IMR-90 (cell line): ENCODE measurements around the gene CFAP300. TPM values are rescaled to one million over a fixed set of nuclear protein-coding genes. Genes with fewer than 3 reads are reported as not detected.

Experiments used
- ATAC-seq: fragments of 200-7000 bp; cut with Tn5 transposase; 2 replicates; pipeline ENCODE4 v1.9.1; 2020; ENCODE audit warnings: low read depth, mild to moderate bottlenecking, moderate library complexity
- BruUV-seq: library from RNA; stranded (reverse); fragments of 400-500 nt; replicated peaks from 2 replicates; lab custom pipeline; 2021; lab: Mats Ljungman, UMichigan
- CTCF ChIA-PET: fragments of 300-600 bp; formaldehyde crosslinking; extraction: SDS; loops from one replicate; lab custom pipeline; 2021; ENCODE audit warnings: antibody characterized with exemption; lab: Yijun Ruan, JAX
- POLR2A ChIA-PET: fragments of 300-600 bp; sonication (Branson Sonifier 250); formaldehyde crosslinking; loops from one replicate; lab custom pipeline; 2022; ENCODE audit warnings: antibody characterized with exemption; ENCODE audit not compliant: unreplicated experiment; lab: Charles Lee
- DNase-seq: peaks from one replicate; pipeline ENCODE4 v3.0.0; 2013
- H2AFZ ChIP-seq: replicated peaks from 2 replicates; pipeline ENCODE3; 2013; ENCODE audit warnings: low read length, mild to moderate bottlenecking; ENCODE audit not compliant: poor library complexity
- H2AK5ac ChIP-seq: 2 replicates; pipeline ENCODE4 v1.6.1; 2013; ENCODE audit warnings: low read depth, low read length, inconsistent platforms
- H2AK9ac ChIP-seq: replicated peaks from 2 replicates; pipeline ENCODE3; 2013; ENCODE audit warnings: mild to moderate bottlenecking, low read depth, low read length, moderate library complexity; ENCODE audit not compliant: poor library complexity
- H2BK120ac ChIP-seq: 2 replicates; pipeline ENCODE4 v1.6.1; 2013; ENCODE audit warnings: low read depth, low read length, inconsistent platforms
- H2BK15ac ChIP-seq: 3 replicates; pipeline ENCODE4 v1.6.1; 2013; ENCODE audit warnings: low read depth, low read length, inconsistent platforms
- H2BK20ac ChIP-seq: 2 replicates; pipeline ENCODE4 v1.6.1; 2013; ENCODE audit warnings: low read depth, mild to moderate bottlenecking, inconsistent platforms, low read length, moderate library complexity
- H2BK5ac ChIP-seq: 2 replicates; pipeline ENCODE4 v1.6.1; 2013; ENCODE audit warnings: mild to moderate bottlenecking, low read depth, low read length, inconsistent platforms; ENCODE audit not compliant: poor library complexity, severe bottlenecking
- H3K14ac ChIP-seq: replicated peaks from 2 replicates; pipeline ENCODE4 v1.6.1; 2013; ENCODE audit warnings: low read depth, low read length, inconsistent platforms
- H3K18ac ChIP-seq: 2 replicates; pipeline ENCODE4 v1.6.1; 2013; ENCODE audit warnings: low read depth, low read length, control low read depth
- H3K23ac ChIP-seq: 2 replicates; pipeline ENCODE4 v1.6.1; 2013; ENCODE audit warnings: low read depth, low read length, inconsistent platforms
- H3K27ac ChIP-seq: 2 replicates; pipeline ENCODE4 v1.5.1; 2013; ENCODE audit warnings: mild to moderate bottlenecking, control low read depth, low read length; ENCODE audit not compliant: insufficient read depth
- H3K27me3 ChIP-seq: 2 replicates; pipeline ENCODE4 v1.6.1; 2013; ENCODE audit warnings: low read length; ENCODE audit not compliant: control insufficient read depth, insufficient read depth
- H3K36me3 ChIP-seq: 2 replicates; pipeline ENCODE4 v1.6.1; 2013; ENCODE audit warnings: low read length, mixed read lengths; ENCODE audit not compliant: control insufficient read depth, insufficient read depth
- H3K4ac ChIP-seq: 2 replicates; pipeline ENCODE4 v1.6.1; 2013; ENCODE audit warnings: low read depth, low read length, inconsistent platforms
- H3K4me1 ChIP-seq: 2 replicates; pipeline ENCODE4 v1.6.1; 2013; ENCODE audit warnings: low read length, mixed read lengths; ENCODE audit not compliant: control insufficient read depth, insufficient read depth
- H3K4me2 ChIP-seq: 2 replicates; pipeline ENCODE4 v1.6.1; 2013; ENCODE audit warnings: low read depth, mild to moderate bottlenecking, control low read depth, low read length, moderate library complexity
- H3K4me3 ChIP-seq: 2 replicates; pipeline ENCODE4 v1.5.1; 2013; ENCODE audit warnings: low read depth, mild to moderate bottlenecking, control low read depth, low read length, moderate library complexity; ENCODE audit not compliant: insufficient read depth
- H3K56ac ChIP-seq: 2 replicates; pipeline ENCODE4 v1.6.1; 2013; ENCODE audit warnings: low read length, inconsistent platforms; ENCODE audit not compliant: insufficient read depth; ENCODE audit errors: extremely low read depth
- H3K79me1 ChIP-seq, 2 experiments: 2 replicates each; pipeline ENCODE4 v1.6.1; 2013; ENCODE audit warnings: low read length in 2 of 2, inconsistent platforms in 1 of 2, low read depth in 1 of 2
- H3K9ac ChIP-seq: 2 replicates; pipeline ENCODE4 v1.6.1; 2013; ENCODE audit warnings: low read depth, low read length, control low read depth
- H3K9me1 ChIP-seq: 2 replicates; pipeline ENCODE4 v1.6.1; 2013; ENCODE audit warnings: low read length, inconsistent platforms; ENCODE audit not compliant: insufficient read depth
- H3K9me3 ChIP-seq: 2 replicates; pipeline ENCODE4 v1.6.1; 2013; ENCODE audit warnings: low read length; ENCODE audit not compliant: control insufficient read depth, insufficient read depth
- H4K20me1 ChIP-seq: 2 replicates; pipeline ENCODE4 v1.6.1; 2013; ENCODE audit warnings: low read length, inconsistent platforms; ENCODE audit not compliant: insufficient read depth
- H4K5ac ChIP-seq: 2 replicates; pipeline ENCODE4 v1.6.1; 2013; ENCODE audit warnings: mild to moderate bottlenecking, low read depth, low read length, control low read depth
- H4K8ac ChIP-seq, 2 experiments: 2 replicates each; pipeline ENCODE4 v1.6.1; 2013; ENCODE audit warnings: low read depth in 2 of 2, low read length in 2 of 2, control low read depth in 1 of 2, inconsistent platforms in 1 of 2
- H4K91ac ChIP-seq: 2 replicates; pipeline ENCODE4 v1.6.1; 2013; ENCODE audit warnings: low read depth, low read length, inconsistent platforms; ENCODE audit not compliant: insufficient read depth
- CEBPB ChIP-seq: IDR thresholded peaks from 2 replicates; pipeline ENCODE4 v1.6.1; 2012; ENCODE audit warnings: low read depth, low read length, improper control_type of control experiment
- MAZ ChIP-seq: IDR thresholded peaks from 2 replicates; pipeline ENCODE4 v1.6.1; 2012; ENCODE audit warnings: low read depth, mild to moderate bottlenecking, low read length, improper control_type of control experiment, moderate library complexity, borderline replicate concordance
- POLR2A ChIP-seq: IDR thresholded peaks from 2 replicates; pipeline ENCODE4 v1.6.1; 2012; ENCODE audit warnings: mild to moderate bottlenecking, low read depth, low read length
- WGBS, 2 experiments: methylation state at CpG; one replicate each; pipeline versions ENCODE4 v1.1.5 to v1.1.7; 2013; ENCODE audit warnings: missing lambda C conversion rate in 2 of 2; ENCODE audit not compliant: insufficient read length in 1 of 2; ENCODE audit errors: extremely low coverage in 2 of 2; 5-methylcytosine and 5-hydroxymethylcytosine counted together
- dilution Hi-C: fragments of 300-500 bp; cut with HindIII; formaldehyde crosslinking; loops from one replicate; pipeline ENCODE4 v1.14.3; 2018; ENCODE audit warnings: low sequenced_read_pairs; ENCODE audit not compliant: unreplicated experiment
- in situ Hi-C: fragments of 300-500 bp; cut with MboI; formaldehyde crosslinking; loops from 3 replicates; pipeline ENCODE4 v1.14.3; 2019; ENCODE audit warnings: low sequenced_read_pairs, inconsistent platforms, mixed read lengths
- intact Hi-C: fragments of 100-400 bp; cut with micrococcal nuclease; formaldehyde crosslinking; loops from 2 replicates; pipeline ENCODE4 v1.10.0; 2022
- microRNA-seq, 2 experiments: library from miRNA; stranded (forward) in 1 of 2; unstranded in 1 of 2; fragments of 10-50 nt in 1 of 2; fragments of <30 nt in 1 of 2; gene quantifications in 1 of 2; microRNA quantifications in 1 of 2; one replicate each; pipeline versions ENCODE3 to v1.1.0; 2013 to 2020; ENCODE audit not compliant: insufficient read depth in 1 of 2, insufficient read length in 1 of 2, unreplicated experiment in 1 of 2
- polyA plus RNA-seq, 3 experiments: library from polyadenylated mRNA; depleted of rRNA; stranded (reverse); fragments of >200 nt; gene quantifications; 2 replicates each; pipeline ENCODE4 v1.2.3, GENCODE V29; 2012; ENCODE audit warnings: low replicate concordance in 1 of 3
- small RNA-seq, 5 experiments: library from RNA; depleted of rRNA; stranded (forward); fragments of <200 nt; gene quantifications; one replicate each; pipeline ENCODE3, GENCODE V24; 2012
- total RNA-seq: library from RNA; depleted of rRNA; stranded (reverse); fragments of >200 nt; gene quantifications from 2 replicates; pipeline ENCODE4 v1.2.3, GENCODE V29; 2012; rRNA removed

The CFAP300 gene
- total and polyA plus RNA-seq, 2 of the 4 experiments (the other 2 are of a cell fraction), result 0.90 to 1.8 TPM

DNA sequence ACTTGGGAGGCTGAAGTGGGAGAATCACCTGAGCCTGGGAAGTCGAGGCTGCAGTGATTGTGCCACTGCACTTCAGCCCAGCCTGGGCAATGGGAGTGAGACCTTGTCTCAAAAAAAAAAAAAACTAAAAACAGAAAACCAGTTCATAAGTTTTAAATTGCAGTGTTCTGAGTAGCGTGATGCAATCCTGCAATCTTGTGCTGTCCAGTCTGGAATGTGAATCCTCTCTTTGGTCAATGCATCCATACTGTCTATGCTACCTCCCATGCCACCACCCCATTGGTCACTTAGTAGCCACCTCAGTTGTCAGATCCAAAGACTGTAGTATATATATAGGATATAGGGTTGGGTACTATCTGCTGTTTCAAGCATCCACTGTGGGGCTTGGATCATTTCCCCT lies 74.1 kb downstream of the CFAP300 start:
- H3K4me3 ChIP-seq, result no peak overlapping the region
- DNase-seq, result peak; percentile 19
- H3K56ac ChIP-seq, result no peak overlapping the region
- BruUV-seq, result no TSS peak
- 100% methylated on average over 1 of the region's 2 CpGs; no CpG with 5 or more reads in 1 of the 2 experiments for WGBS, 2 experiments
- H4K20me1 ChIP-seq, result peaks cover 59% of the 10 kb centered on the region
- H4K5ac ChIP-seq, result no peak overlapping the region
- H3K27me3 ChIP-seq, result no peaks in the 10 kb centered on the region
- H2AK9ac ChIP-seq, result no peak overlapping the region
- TF ChIP-seq POLR2A, result no peak
- no peak for TF ChIP-seq MAZ
- peak; percentile 78 for TF ChIP-seq CEBPB
- ChIA-PET POLR2A (no interaction called here), CTCF (interaction anchor here (0.6 kb wide), 1 partner anchor 16 kb away, joined by 3 read pairs; no protein-coding TSS in a partner anchor)
- H3K36me3 ChIP-seq, result peaks cover 7% of the 10 kb centered on the region
- peak overlapping the region; percentile 5; the same call in 1 of the 2 replicates for H3K14ac ChIP-seq
- dilution Hi-C loops, result no loop called here
- peak overlapping the region; percentile 17; the same call in 1 of the 2 replicates for H2BK20ac ChIP-seq
- no peaks in the 10 kb centered on the region for H3K9me3 ChIP-seq
- peak overlapping the region; percentile 16; the same call in 1 of the 2 replicates for H3K23ac ChIP-seq
- H3K4me2 ChIP-seq, result peak overlapping the region; percentile 31; the same call in 1 of the 2 replicates
- H3K27ac ChIP-seq, result peak overlapping the region; percentile 84
- no peak overlapping the region; the same call in 1 of the 2 replicates for H2AK5ac ChIP-seq
- intact Hi-C loops, result no loop called here
- H4K8ac ChIP-seq, result peak overlapping the region in 1 of 2 experiments; percentile 20; a peak in 1 of 4 replicates
- peak; percentile 36; the same call in 1 of the 2 replicates for ATAC-seq
- H3K4me1 ChIP-seq, result peaks cover 21% of the 10 kb centered on the region
- no peak overlapping the region for H2AFZ ChIP-seq
- H2BK5ac ChIP-seq, result peak overlapping the region; percentile 59
- no peak overlapping the region; the same call in 1 of the 2 replicates for H2BK120ac ChIP-seq
- in situ Hi-C loops, result no loop called here
- peaks cover 4 to 41% of the 10 kb centered on the region in 2 experiments; a peak in 3 of 4 replicates for H3K79me1 ChIP-seq
- no peak overlapping the region for H2BK15ac ChIP-seq
- no peak overlapping the region for H3K9ac ChIP-seq
- H3K4ac ChIP-seq, result peak overlapping the region; percentile 37
- H3K9me1 ChIP-seq, result peaks cover 18% of the 10 kb centered on the region
- H3K18ac ChIP-seq, result peak overlapping the region; percentile 57; the same call in 1 of the 2 replicates
- no peak overlapping the region for H4K91ac ChIP-seq

Small RNA genes lying within 50 kb of the gene (microRNA-seq; reads per million reads assigned to microRNA genes)
- gene RNA5SP535 (ENCODE audit: insufficient read depth, insufficient read length), result not detected

Small RNA genes lying within 50 kb of the gene (small RNA-seq; reads per million reads assigned to genes)
- gene RNA5SP535, result 0 reads per million in 5 experiments

Other genes starting within 250 kb of the CFAP300 start
- 0.72 and 1.1 TPM in 2 replicates for gene CEP126, start 132.4 kb upstream of the CFAP300 start, total RNA-seq
- gene CEP126, start 132.4 kb upstream of the CFAP300 start, polyA plus RNA-seq (2012; rRNA removed), result 0.83 and 1.4 TPM in 2 replicates
- gene ANGPTL5, start 130.9 kb upstream of the CFAP300 start, total RNA-seq, result not detected in 2 replicates
- not detected in 2 replicates for gene ANGPTL5, start 130.9 kb upstream of the CFAP300 start, polyA plus RNA-seq (2012; rRNA removed)
- gene YAP1, start 63.0 kb downstream of the CFAP300 start, total RNA-seq, result 207 and 251 TPM in 2 replicates
- gene YAP1, start 63.0 kb downstream of the CFAP300 start, polyA plus RNA-seq (2012; rRNA removed), result 116 and 121 TPM in 2 replicates